Measurements from ENCODE around the gene EEIG1. TPM values are rescaled to one million over a fixed set of nuclear protein-coding genes. Genes with fewer than 3 reads are reported as not detected.
A peak's percentile ranks its signal among the peaks of the same experiment; 100 is the strongest.

EEIG1 gene
- total and polyA plus RNA-seq, 2 donors (not counting 1 experiment from before 2014, with no cell fraction given), result 57.2 to 245 TPM

DNA sequence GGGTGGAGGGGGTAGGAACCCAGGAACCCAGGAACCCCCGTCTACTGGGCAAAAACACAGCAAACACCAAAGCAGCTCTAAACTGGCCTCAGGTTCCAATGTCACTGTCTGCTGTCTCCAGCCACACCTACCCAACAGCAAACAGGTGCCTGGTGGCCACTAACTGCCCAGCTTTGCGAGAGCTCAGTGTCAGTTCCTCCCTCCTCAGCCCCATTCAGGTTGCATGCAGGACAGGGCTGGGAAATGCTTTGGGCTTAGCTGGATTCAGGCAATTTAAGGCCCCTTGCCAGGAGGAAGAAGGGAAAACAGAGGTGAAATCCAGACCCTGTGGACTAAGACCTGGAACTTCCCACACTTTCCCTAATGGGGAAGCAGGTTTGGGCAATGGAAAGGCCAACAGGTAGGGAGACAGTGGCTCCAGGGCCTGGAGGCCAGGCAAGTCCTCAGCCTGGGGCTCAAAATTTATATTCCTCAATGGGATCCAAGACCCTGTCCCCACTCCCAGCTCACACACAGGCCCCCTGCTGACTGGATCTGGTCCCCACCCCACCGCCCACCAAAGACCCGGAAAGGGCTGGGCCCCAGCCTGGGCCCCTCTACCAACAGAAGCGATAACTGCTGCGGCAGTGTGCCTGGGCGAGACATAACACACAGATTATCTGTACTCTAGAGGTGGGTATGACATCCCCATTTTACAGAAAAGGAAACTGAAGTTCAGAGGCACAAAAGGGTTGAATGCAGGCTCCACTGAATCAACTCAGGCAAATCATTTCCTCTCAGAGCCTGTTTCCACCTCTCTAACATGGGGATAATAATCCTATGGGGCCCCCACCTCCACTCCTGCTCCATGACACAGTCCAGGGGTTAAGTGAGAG lies 3.5 kb downstream of the EEIG1 start:
- Histone ChIP-seq H3K27ac (ENCODE audit: low read length in 2 of 2) (peak overlapping the region; percentile 50 to 97), H3K4me3 (ENCODE audit: control extremely low read depth in 1 of 5, extremely low read depth in 1 of 5, insufficient read depth in 1 of 5, low read depth in 2 of 5, low read length in 4 of 5) (peak overlapping the region; percentile 18 to 95 (median 82)), H3K9ac (ENCODE audit: low read length) (peak overlapping the region; percentile 78), H3K4me2 (replicated peaks; ENCODE audit: low read depth, low read length, poor library complexity, severe bottlenecking) (peak overlapping the region; percentile 75), H2AFZ (ENCODE audit: insufficient read depth, low read depth, low read length, poor library complexity, severe bottlenecking) (no peak overlapping the region), H4K20me1 (ENCODE audit: control insufficient read depth, insufficient read depth, low read length, poor library complexity, severe bottlenecking) (peaks cover 80% of the 10 kb centered on the region), H3K9me3 (ENCODE audit: control extremely low read depth in 1 of 3, control insufficient read depth in 2 of 3, insufficient read depth in 1 of 3, low read length in 2 of 3) (no peaks in the 10 kb centered on the region), H3K4me1 (ENCODE audit: control insufficient read depth in 2 of 2, insufficient read depth in 2 of 2, low read length in 2 of 2) (peaks cover 76 to 88% of the 10 kb centered on the region in 2 donors), H3K36me3 (replicated peaks in 1 of 2; ENCODE audit: control extremely low read depth in 1 of 2, control insufficient read depth in 1 of 2, extremely low read depth in 1 of 2, insufficient read depth in 2 of 2, low read length in 1 of 2) (peaks cover 0 to 27% of the 10 kb centered on the region in 2 experiments), H3K79me2 (ENCODE audit: control insufficient read depth, insufficient read depth, low read length) (peaks cover 90% of the 10 kb centered on the region), H3K27me3 (replicated peaks in 1 of 4; ENCODE audit: control extremely low read depth in 1 of 4, control insufficient read depth in 3 of 4, insufficient read depth in 4 of 4, low read length in 3 of 4) (no peaks in the 10 kb centered on the region)
- ChIA-PET CTCF (interaction anchor here (1.3 to 20.6 kb wide), 6 partner anchors 19 to 140 kb away, joined by 6 to 282 read pairs (median 17); no protein-coding TSS in a partner anchor), POLR2A (interaction anchor here (0.7 to 15.3 kb wide), 3 partner anchors 12 to 141 kb away, joined by 7 to 212 read pairs (median 8); no protein-coding TSS in a partner anchor)
- DNase-seq, result no peak
- H3K27me3 Mint-ChIP-seq, result no peaks in the 10 kb centered on the region
- ATAC-seq (ENCODE audit: low read depth), result no peak
- TF ChIP-seq, protein P1, sequence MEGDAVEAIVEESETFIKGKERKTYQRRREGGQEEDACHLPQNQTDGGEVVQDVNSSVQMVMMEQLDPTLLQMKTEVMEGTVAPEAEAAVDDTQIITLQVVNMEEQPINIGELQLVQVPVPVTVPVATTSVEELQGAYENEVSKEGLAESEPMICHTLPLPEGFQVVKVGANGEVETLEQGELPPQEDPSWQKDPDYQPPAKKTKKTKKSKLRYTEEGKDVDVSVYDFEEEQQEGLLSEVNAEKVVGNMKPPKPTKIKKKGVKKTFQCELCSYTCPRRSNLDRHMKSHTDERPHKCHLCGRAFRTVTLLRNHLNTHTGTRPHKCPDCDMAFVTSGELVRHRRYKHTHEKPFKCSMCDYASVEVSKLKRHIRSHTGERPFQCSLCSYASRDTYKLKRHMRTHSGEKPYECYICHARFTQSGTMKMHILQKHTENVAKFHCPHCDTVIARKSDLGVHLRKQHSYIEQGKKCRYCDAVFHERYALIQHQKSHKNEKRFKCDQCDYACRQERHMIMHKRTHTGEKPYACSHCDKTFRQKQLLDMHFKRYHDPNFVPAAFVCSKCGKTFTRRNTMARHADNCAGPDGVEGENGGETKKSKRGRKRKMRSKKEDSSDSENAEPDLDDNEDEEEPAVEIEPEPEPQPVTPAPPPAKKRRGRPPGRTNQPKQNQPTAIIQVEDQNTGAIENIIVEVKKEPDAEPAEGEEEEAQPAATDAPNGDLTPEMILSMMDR (IDR thresholded peaks at IDR 0.05), result no peak
- no peak for TF ChIP-seq EZH2 (IDR thresholded peaks at IDR 0.05; ENCODE audit: borderline replicate concordance, insufficient read depth, low read depth, low read length, poor library complexity, severe bottlenecking)
- H3K4me1 Mint-ChIP-seq, result peaks cover 76% of the 10 kb centered on the region
- WGBS (ENCODE audit: insufficient coverage), result 29% methylated on average over 4 of the region's 7 CpGs
- no peaks in the 10 kb centered on the region for H3K9me3 Mint-ChIP-seq (ENCODE audit: insufficient read depth)
- peak overlapping the region; percentile 82 for H3K27ac Mint-ChIP-seq
- intact Hi-C loops (cut with micrococcal nuclease), result loop anchor here (1.0 to 5.0 kb wide), 2 partner anchors 22 to 140 kb away; no protein-coding TSS in a partner anchor
- H3K4me3 Mint-ChIP-seq, result peak overlapping the region; percentile 86

Data from B cell (primary cell).